HUES64 (cell line): ENCODE measurements around the gene FGF19. TPM values are rescaled to one million over a fixed set of nuclear protein-coding genes. Genes with fewer than 3 reads are reported as not detected.

Source experiments
- H3K27ac ChIP-seq: 2 replicates; pipeline ENCODE4 v1.7.0; 2013; ENCODE audit warnings: low read depth, low read length, inconsistent platforms
- H3K27me3 ChIP-seq: 2 replicates; pipeline ENCODE4 v1.6.1; 2013; ENCODE audit warnings: mild to moderate bottlenecking, low read length; ENCODE audit not compliant: insufficient read depth
- H3K36me3 ChIP-seq: 2 replicates; pipeline ENCODE4 v1.6.1; 2013; ENCODE audit warnings: mild to moderate bottlenecking, low read length; ENCODE audit not compliant: insufficient read depth
- H3K4me1 ChIP-seq: 2 replicates; pipeline ENCODE4 v1.6.1; 2013; ENCODE audit warnings: mild to moderate bottlenecking, low read length, moderate library complexity; ENCODE audit not compliant: insufficient read depth
- H3K4me3 ChIP-seq: 2 replicates; pipeline ENCODE4 v1.5.1; 2013; ENCODE audit warnings: mild to moderate bottlenecking, low read length, moderate library complexity
- H3K9ac ChIP-seq: 2 replicates; pipeline ENCODE4 v1.6.1; 2013; ENCODE audit warnings: mild to moderate bottlenecking, low read depth, low read length
- H3K9me3 ChIP-seq: 2 replicates; pipeline ENCODE4 v1.6.1; 2013; ENCODE audit warnings: low read depth, low read length; ENCODE audit not compliant: insufficient read depth
- WGBS: fragments of 150-250, 120-280 bp; methylation state at CpG from one replicate; pipeline ENCODE4 v1.1.7; 2013; ENCODE audit warnings: missing lambda C conversion rate; 5-methylcytosine and 5-hydroxymethylcytosine counted together
- polyA plus RNA-seq, 2 experiments: library from polyadenylated mRNA; stranded (reverse); fragments of 50-300 nt; gene quantifications; one replicate each; pipeline ENCODE4 v1.2.3, GENCODE V29; 2013

FGF19 gene
- polyA plus RNA-seq (2013, experiment 1 of 2), result 11.6 TPM
- 12.9 TPM for polyA plus RNA-seq (2013, experiment 2 of 2)

- Histone ChIP-seq H3K4me1 (peaks cover 43% of the 10 kb centered on the region), H3K9me3 (no peaks in the 10 kb centered on the region), H3K27ac (peak within 1 kb of the TSS; percentile 93), H3K4me3 (peak within 1 kb of the TSS; percentile 63), H3K27me3 (peaks cover 58% of the 10 kb centered on the region), H3K36me3 (peaks cover 5% of the 10 kb centered on the region), H3K9ac (peak within 1 kb of the TSS; percentile 73)
- WGBS, result under 1% methylated on average over 67 of the region's 67 CpGs
Measured at GRCh38 chr11:69703768-69704507, at the start of gene FGF19. FGF19 (minus strand) TSS chr11:69704022; CDS start chr11:69703876, 146 bp downstream.

- Histone ChIP-seq H3K27ac (no peak overlapping the region), H3K9me3 (no peaks in the 10 kb centered on the region), H3K4me3 (no peak overlapping the region), H3K27me3 (no peaks in the 10 kb centered on the region), H3K36me3 (no peaks in the 10 kb centered on the region), H3K4me1 (no peaks in the 10 kb centered on the region; the same call in 1 of the 2 replicates), H3K9ac (no peak overlapping the region)
- WGBS, result 32% methylated on average over 4 of the region's 4 CpGs
Measured at GRCh38 chr11:69752890-69753289, 49.1 kb upstream of the FGF19 start.

- H3K9ac ChIP-seq, result no peak overlapping the region
- H3K4me3 ChIP-seq, result no peak overlapping the region
- no peaks in the 10 kb centered on the region for H3K36me3 ChIP-seq
- H3K27ac ChIP-seq, result no peak overlapping the region
- H3K27me3 ChIP-seq, result no peaks in the 10 kb centered on the region
- WGBS, result 87% methylated on average over 10 of the region's 11 CpGs
- no peaks in the 10 kb centered on the region for H3K9me3 ChIP-seq
- no peaks in the 10 kb centered on the region; the same call in 1 of the 2 replicates for H3K4me1 ChIP-seq
Measured at GRCh38 chr11:69750875-69751597, 47.2 kb upstream of the FGF19 start.

GRCh38 chr11:69750108-69750850 is 46.5 kb upstream of the FGF19 start:
- Histone ChIP-seq H3K36me3 (no peaks in the 10 kb centered on the region), H3K9me3 (no peaks in the 10 kb centered on the region), H3K4me3 (no peak overlapping the region), H3K27me3 (no peaks in the 10 kb centered on the region), H3K9ac (no peak overlapping the region), H3K27ac (no peak overlapping the region), H3K4me1 (no peaks in the 10 kb centered on the region; the same call in 1 of the 2 replicates)
- 66% methylated on average over 11 of the region's 11 CpGs for WGBS

- Histone ChIP-seq H3K36me3 (no peaks in the 10 kb centered on the region), H3K9ac (no peak overlapping the region), H3K27me3 (no peaks in the 10 kb centered on the region), H3K9me3 (no peaks in the 10 kb centered on the region), H3K27ac (no peak overlapping the region), H3K4me3 (no peak overlapping the region), H3K4me1 (peaks cover 5% of the 10 kb centered on the region)
- WGBS, result 86% methylated on average over 11 of the region's 11 CpGs
Measured at GRCh38 chr11:69748637-69749036, 44.8 kb upstream of the FGF19 start.

- Histone ChIP-seq H3K9me3 (no peaks in the 10 kb centered on the region), H3K27ac (no peak overlapping the region), H3K36me3 (no peaks in the 10 kb centered on the region), H3K9ac (no peak overlapping the region), H3K4me1 (peaks cover 5% of the 10 kb centered on the region), H3K4me3 (no peak overlapping the region), H3K27me3 (no peaks in the 10 kb centered on the region)
- 79% methylated on average over 29 of the region's 29 CpGs for WGBS
Measured at GRCh38 chr11:69746752-69747742, 43.2 kb upstream of the FGF19 start.

GRCh38 chr11:69746140-69746539 is 42.3 kb upstream of the FGF19 start:
- Histone ChIP-seq H3K36me3 (no peaks in the 10 kb centered on the region), H3K4me1 (peaks cover 5% of the 10 kb centered on the region), H3K27ac (no peak overlapping the region), H3K9ac (no peak overlapping the region), H3K27me3 (no peaks in the 10 kb centered on the region), H3K9me3 (no peaks in the 10 kb centered on the region), H3K4me3 (no peak overlapping the region)
- 90% methylated on average over 8 of the region's 8 CpGs for whole genome bisulfite sequencing

- no peak overlapping the region for H3K9ac ChIP-seq
- no peaks in the 10 kb centered on the region for H3K27me3 ChIP-seq
- no peak overlapping the region for H3K4me3 ChIP-seq
- WGBS, result 93% methylated on average over 10 of the region's 10 CpGs
- H3K4me1 ChIP-seq, result peaks cover 5% of the 10 kb centered on the region
- no peak overlapping the region for H3K27ac ChIP-seq
- H3K36me3 ChIP-seq, result no peaks in the 10 kb centered on the region
- H3K9me3 ChIP-seq, result no peaks in the 10 kb centered on the region
Measured at GRCh38 chr11:69745201-69745600, 41.4 kb upstream of the FGF19 start.

GRCh38 chr11:69744435-69744834 is 40.6 kb upstream of the FGF19 start:
- WGBS, result 48% methylated on average over 7 of the region's 7 CpGs
- Histone ChIP-seq H3K4me3 (no peak overlapping the region; the same call in 1 of the 2 replicates), H3K27ac (no peak overlapping the region), H3K9me3 (no peaks in the 10 kb centered on the region), H3K9ac (no peak overlapping the region), H3K27me3 (no peaks in the 10 kb centered on the region), H3K4me1 (peaks cover 5% of the 10 kb centered on the region; the same call in 1 of the 2 replicates), H3K36me3 (no peaks in the 10 kb centered on the region)

- Histone ChIP-seq H3K4me1 (no peaks in the 10 kb centered on the region; the same call in 1 of the 2 replicates), H3K9ac (no peak overlapping the region), H3K9me3 (peaks cover 11% of the 10 kb centered on the region), H3K4me3 (no peak overlapping the region), H3K27me3 (no peaks in the 10 kb centered on the region), H3K36me3 (no peaks in the 10 kb centered on the region), H3K27ac (no peak overlapping the region)
- 94% methylated on average over 3 of the region's 3 CpGs for WGBS
Measured at GRCh38 chr11:69734841-69735240, 31.0 kb upstream of the FGF19 start.
